ENCODE measurements around the gene KLHL29. TPM values are rescaled to one million over a fixed set of nuclear protein-coding genes. Genes with fewer than 3 reads are reported as not detected.

Gene KLHL29
- polyA plus RNA-seq, 2 donors: 2.1 to 3.8 TPM

GRCh38 chr2:23350792-23351355, 34.1 kb upstream of the KLHL29 start:
- H3K4me3 ChIP-seq (ENCODE audit: low read depth in 1 of 2, low read length in 2 of 2): no peak overlapping the region
- no peaks in the 10 kb centered on the region for H3K9me3 ChIP-seq (ENCODE audit: control insufficient read depth in 2 of 2, insufficient read depth in 1 of 2, low read depth in 1 of 2, low read length in 1 of 2)
- H3K27ac ChIP-seq (ENCODE audit: low read depth in 2 of 2, low read length in 1 of 2): no peak overlapping the region

GRCh38 chr2:23351388-23352141, 33.4 kb upstream of the KLHL29 start:
- H3K36me3 ChIP-seq (ENCODE audit: control insufficient read depth in 2 of 2, insufficient read depth in 2 of 2, low read length in 1 of 2): no peaks in the 10 kb centered on the region
- 20 to 22% methylated on average over 37 of the region's 37 CpGs for WGBS, 2 donors
- no peaks in the 10 kb centered on the region for H3K9me3 ChIP-seq (ENCODE audit: control insufficient read depth in 2 of 2, insufficient read depth in 1 of 2, low read depth in 1 of 2, low read length in 1 of 2)
- H3K4me1 ChIP-seq (ENCODE audit: control insufficient read depth in 2 of 2, insufficient read depth in 2 of 2, low read length in 1 of 2): peaks cover 3 to 4% of the 10 kb centered on the region in 2 donors
- no peak overlapping the region for H3K4me3 ChIP-seq (ENCODE audit: low read depth in 1 of 2, low read length in 2 of 2)
- peak overlapping the region in 1 of 2 donors; percentile 12 for H3K27ac ChIP-seq (ENCODE audit: low read depth in 2 of 2, low read length in 1 of 2)
- H3K27me3 ChIP-seq (ENCODE audit: control insufficient read depth in 1 of 2, insufficient read depth in 2 of 2, low read length in 2 of 2): peaks cover 0 to 2% of the 10 kb centered on the region in 2 donors

More at GRCh38 chr2:23350792-23351355, 34.1 kb upstream of the KLHL29 start:
- no peaks in the 10 kb centered on the region for H3K36me3 ChIP-seq (ENCODE audit: control insufficient read depth in 2 of 2, insufficient read depth in 2 of 2, low read length in 1 of 2)
- H3K27me3 ChIP-seq (ENCODE audit: control insufficient read depth in 1 of 2, insufficient read depth in 2 of 2, low read length in 2 of 2): peaks cover 0 to 2% of the 10 kb centered on the region in 2 donors
- WGBS, 2 donors: 81 to 88% methylated on average over 8 of the region's 8 CpGs
- peaks cover 3 to 4% of the 10 kb centered on the region in 2 donors for H3K4me1 ChIP-seq (ENCODE audit: control insufficient read depth in 2 of 2, insufficient read depth in 2 of 2, low read length in 1 of 2)

- no peak overlapping the region for H3K27ac ChIP-seq (ENCODE audit: low read depth in 2 of 2, low read length in 1 of 2)
Observed at GRCh38 chr2:23354554-23354953, 30.4 kb upstream of the KLHL29 start.

GRCh38 chr2:23355001-23355400, 30.0 kb upstream of the KLHL29 start:
- no peaks in the 10 kb centered on the region for H3K36me3 ChIP-seq (ENCODE audit: control insufficient read depth in 2 of 2, insufficient read depth in 2 of 2, low read length in 1 of 2)
- H3K4me1 ChIP-seq (ENCODE audit: control insufficient read depth in 2 of 2, insufficient read depth in 2 of 2, low read length in 1 of 2): peaks cover 3 to 4% of the 10 kb centered on the region in 2 donors
- no peak overlapping the region for H3K4me3 ChIP-seq (ENCODE audit: low read depth in 1 of 2, low read length in 2 of 2)
- no peaks in the 10 kb centered on the region for H3K9me3 ChIP-seq (ENCODE audit: control insufficient read depth in 2 of 2, insufficient read depth in 1 of 2, low read depth in 1 of 2, low read length in 1 of 2)
- peaks cover 0 to 2% of the 10 kb centered on the region in 2 donors for H3K27me3 ChIP-seq (ENCODE audit: control insufficient read depth in 1 of 2, insufficient read depth in 2 of 2, low read length in 2 of 2)
- 63 to 66% methylated on average over 4 of the region's 4 CpGs for WGBS, 2 donors
- no peak overlapping the region for H3K27ac ChIP-seq (ENCODE audit: low read depth in 2 of 2, low read length in 1 of 2)

More at GRCh38 chr2:23354554-23354953, 30.4 kb upstream of the KLHL29 start:
- peaks cover 0 to 2% of the 10 kb centered on the region in 2 donors for H3K27me3 ChIP-seq (ENCODE audit: control insufficient read depth in 1 of 2, insufficient read depth in 2 of 2, low read length in 2 of 2)
- H3K4me3 ChIP-seq (ENCODE audit: low read depth in 1 of 2, low read length in 2 of 2): no peak overlapping the region
- no peaks in the 10 kb centered on the region for H3K36me3 ChIP-seq (ENCODE audit: control insufficient read depth in 2 of 2, insufficient read depth in 2 of 2, low read length in 1 of 2)
- 87 to 91% methylated on average over 6 of the region's 6 CpGs for WGBS, 2 donors
- H3K4me1 ChIP-seq (ENCODE audit: control insufficient read depth in 2 of 2, insufficient read depth in 2 of 2, low read length in 1 of 2): peaks cover 3 to 4% of the 10 kb centered on the region in 2 donors
- H3K9me3 ChIP-seq (ENCODE audit: control insufficient read depth in 2 of 2, insufficient read depth in 1 of 2, low read depth in 1 of 2, low read length in 1 of 2): no peaks in the 10 kb centered on the region

GRCh38 chr2:23356711-23357110, 28.3 kb upstream of the KLHL29 start:
- Histone ChIP-seq H3K4me3 (ENCODE audit: low read depth in 1 of 2, low read length in 2 of 2) (no peak overlapping the region), H3K27ac (ENCODE audit: low read depth in 2 of 2, low read length in 1 of 2) (no peak overlapping the region), H3K27me3 (ENCODE audit: control insufficient read depth in 1 of 2, insufficient read depth in 2 of 2, low read length in 2 of 2) (no peaks in the 10 kb centered on the region), H3K36me3 (ENCODE audit: control insufficient read depth in 2 of 2, insufficient read depth in 2 of 2, low read length in 1 of 2) (no peaks in the 10 kb centered on the region), H3K9me3 (ENCODE audit: control insufficient read depth in 2 of 2, insufficient read depth in 1 of 2, low read depth in 1 of 2, low read length in 1 of 2) (no peaks in the 10 kb centered on the region), H3K4me1 (ENCODE audit: control insufficient read depth in 2 of 2, insufficient read depth in 2 of 2, low read length in 1 of 2) (peaks cover 1 to 3% of the 10 kb centered on the region in 2 donors)
- WGBS, 2 donors: 91 to 95% methylated on average over 9 of the region's 9 CpGs

GRCh38 chr2:23359631-23360567, 25.1 kb upstream of the KLHL29 start:
- H3K27ac ChIP-seq (ENCODE audit: low read depth in 2 of 2, low read length in 1 of 2): no peak overlapping the region
- H3K27me3 ChIP-seq (ENCODE audit: control insufficient read depth in 1 of 2, insufficient read depth in 2 of 2, low read length in 2 of 2): no peaks in the 10 kb centered on the region
- no peak overlapping the region for H3K4me3 ChIP-seq (ENCODE audit: low read depth in 1 of 2, low read length in 2 of 2)
- no peaks in the 10 kb centered on the region for H3K9me3 ChIP-seq (ENCODE audit: control insufficient read depth in 2 of 2, insufficient read depth in 1 of 2, low read depth in 1 of 2, low read length in 1 of 2)
- no peaks in the 10 kb centered on the region for H3K36me3 ChIP-seq (ENCODE audit: control insufficient read depth in 2 of 2, insufficient read depth in 2 of 2, low read length in 1 of 2)
- H3K4me1 ChIP-seq (ENCODE audit: control insufficient read depth in 2 of 2, insufficient read depth in 2 of 2, low read length in 1 of 2): no peaks in the 10 kb centered on the region
- 81 to 88% methylated on average over 19 of the region's 19 CpGs for WGBS, 2 donors

- 74 to 80% methylated on average over 13 of the region's 13 CpGs for WGBS, 2 donors
Observed at GRCh38 chr2:23360571-23361125, 24.3 kb upstream of the KLHL29 start.

GRCh38 chr2:23361152-23361551, 23.8 kb upstream of the KLHL29 start:
- Histone ChIP-seq H3K4me3 (ENCODE audit: low read depth in 1 of 2, low read length in 2 of 2) (no peak overlapping the region), H3K36me3 (ENCODE audit: control insufficient read depth in 2 of 2, insufficient read depth in 2 of 2, low read length in 1 of 2) (no peaks in the 10 kb centered on the region), H3K27me3 (ENCODE audit: control insufficient read depth in 1 of 2, insufficient read depth in 2 of 2, low read length in 2 of 2) (no peaks in the 10 kb centered on the region), H3K4me1 (ENCODE audit: control insufficient read depth in 2 of 2, insufficient read depth in 2 of 2, low read length in 1 of 2) (no peaks in the 10 kb centered on the region), H3K9me3 (ENCODE audit: control insufficient read depth in 2 of 2, insufficient read depth in 1 of 2, low read depth in 1 of 2, low read length in 1 of 2) (no peaks in the 10 kb centered on the region), H3K27ac (ENCODE audit: low read depth in 2 of 2, low read length in 1 of 2) (no peak overlapping the region)
- 77 to 80% methylated on average over 3 of the region's 3 CpGs for WGBS, 2 donors

More at GRCh38 chr2:23360571-23361125, 24.3 kb upstream of the KLHL29 start:
- H3K9me3 ChIP-seq (ENCODE audit: control insufficient read depth in 2 of 2, insufficient read depth in 1 of 2, low read depth in 1 of 2, low read length in 1 of 2): no peaks in the 10 kb centered on the region
- no peak overlapping the region for H3K27ac ChIP-seq (ENCODE audit: low read depth in 2 of 2, low read length in 1 of 2)
- no peaks in the 10 kb centered on the region for H3K27me3 ChIP-seq (ENCODE audit: control insufficient read depth in 1 of 2, insufficient read depth in 2 of 2, low read length in 2 of 2)
- no peak overlapping the region for H3K4me3 ChIP-seq (ENCODE audit: low read depth in 1 of 2, low read length in 2 of 2)
- no peaks in the 10 kb centered on the region for H3K4me1 ChIP-seq (ENCODE audit: control insufficient read depth in 2 of 2, insufficient read depth in 2 of 2, low read length in 1 of 2)
- H3K36me3 ChIP-seq (ENCODE audit: control insufficient read depth in 2 of 2, insufficient read depth in 2 of 2, low read length in 1 of 2): no peaks in the 10 kb centered on the region

- WGBS, 2 donors: 82 to 85% methylated on average over 1 of the region's 1 CpG
- Histone ChIP-seq H3K4me1 (ENCODE audit: control insufficient read depth in 2 of 2, insufficient read depth in 2 of 2, low read length in 1 of 2) (no peaks in the 10 kb centered on the region), H3K9me3 (ENCODE audit: control insufficient read depth in 2 of 2, insufficient read depth in 1 of 2, low read depth in 1 of 2, low read length in 1 of 2) (no peaks in the 10 kb centered on the region)
Observed at GRCh38 chr2:23363268-23363667, 21.7 kb upstream of the KLHL29 start.

More at GRCh38 chr2:23363268-23363667, 21.7 kb upstream of the KLHL29 start:
- Histone ChIP-seq H3K4me3 (ENCODE audit: low read depth in 1 of 2, low read length in 2 of 2) (no peak overlapping the region), H3K36me3 (ENCODE audit: control insufficient read depth in 2 of 2, insufficient read depth in 2 of 2, low read length in 1 of 2) (no peaks in the 10 kb centered on the region), H3K27ac (ENCODE audit: low read depth in 2 of 2, low read length in 1 of 2) (no peak overlapping the region), H3K27me3 (ENCODE audit: control insufficient read depth in 1 of 2, insufficient read depth in 2 of 2, low read length in 2 of 2) (no peaks in the 10 kb centered on the region)
